Measurements from ENCODE around the gene NOC2L. TPM values are rescaled to one million over a fixed set of nuclear protein-coding genes. Genes with fewer than 3 reads are reported as not detected.

NOC2L gene
- polyA plus RNA-seq, 1 donor, result 49.2 TPM

GRCh38 chr1:927748-928147 lies 31.3 kb downstream of the NOC2L start:
- Histone ChIP-seq H3K4me3 (ENCODE audit: low read length) (no peak overlapping the region), H3K4me1 (ENCODE audit: control insufficient read depth, insufficient read depth, low read length) (peaks cover 10% of the 10 kb centered on the region), H3K27me3 (ENCODE audit: control insufficient read depth, insufficient read depth, low read length) (peaks cover 80% of the 10 kb centered on the region), H3K27ac (ENCODE audit: low read length) (no peak overlapping the region), H3K36me3 (ENCODE audit: control insufficient read depth, insufficient read depth, low read length) (no peaks in the 10 kb centered on the region), H3K9me3 (ENCODE audit: control insufficient read depth, low read depth, low read length) (peaks cover 6% of the 10 kb centered on the region)
- DNase-seq, result no peak
- no CpG with 5 or more reads among the region's 10 CpGs for WGBS (ENCODE audit: insufficient coverage, low lambda C conversion rate)

GRCh38 chr1:927234-927633 lies 31.8 kb downstream of the NOC2L start:
- no CpG with 5 or more reads among the region's 9 CpGs for WGBS (ENCODE audit: insufficient coverage, low lambda C conversion rate)
- Histone ChIP-seq H3K36me3 (ENCODE audit: control insufficient read depth, insufficient read depth, low read length) (no peaks in the 10 kb centered on the region), H3K9me3 (ENCODE audit: control insufficient read depth, low read depth, low read length) (peaks cover 6% of the 10 kb centered on the region), H3K4me3 (ENCODE audit: low read length) (no peak overlapping the region), H3K27ac (ENCODE audit: low read length) (no peak overlapping the region), H3K4me1 (ENCODE audit: control insufficient read depth, insufficient read depth, low read length) (peaks cover 10% of the 10 kb centered on the region), H3K27me3 (ENCODE audit: control insufficient read depth, insufficient read depth, low read length) (peaks cover 80% of the 10 kb centered on the region)
- DNase-seq, result no peak

GRCh38 chr1:925561-926421 lies 33.3 kb downstream of the NOC2L start:
- no CpG with 5 or more reads among the region's 65 CpGs for WGBS (ENCODE audit: insufficient coverage, low lambda C conversion rate)
- H3K4me3 ChIP-seq (ENCODE audit: low read length), result peak overlapping the region; percentile 31
- H3K27ac ChIP-seq (ENCODE audit: low read length), result no peak overlapping the region
- H3K27me3 ChIP-seq (ENCODE audit: control insufficient read depth, insufficient read depth, low read length), result peaks cover 75% of the 10 kb centered on the region
- peaks cover 17% of the 10 kb centered on the region for H3K4me1 ChIP-seq (ENCODE audit: control insufficient read depth, insufficient read depth, low read length)
- peaks cover 9% of the 10 kb centered on the region for H3K9me3 ChIP-seq (ENCODE audit: control insufficient read depth, low read depth, low read length)
- no peak for DNase-seq
- no peaks in the 10 kb centered on the region for H3K36me3 ChIP-seq (ENCODE audit: control insufficient read depth, insufficient read depth, low read length)

GRCh38 chr1:924656-925560 lies 34.1 kb downstream of the NOC2L start:
- H3K27me3 ChIP-seq (ENCODE audit: control insufficient read depth, insufficient read depth, low read length), result peaks cover 78% of the 10 kb centered on the region
- DNase-seq, result no peak
- peaks cover 22% of the 10 kb centered on the region for H3K4me1 ChIP-seq (ENCODE audit: control insufficient read depth, insufficient read depth, low read length)
- peaks cover 9% of the 10 kb centered on the region for H3K9me3 ChIP-seq (ENCODE audit: control insufficient read depth, low read depth, low read length)
- no peaks in the 10 kb centered on the region for H3K36me3 ChIP-seq (ENCODE audit: control insufficient read depth, insufficient read depth, low read length)
- WGBS (ENCODE audit: insufficient coverage, low lambda C conversion rate), result no CpG with 5 or more reads among the region's 120 CpGs
- no peak overlapping the region for H3K27ac ChIP-seq (ENCODE audit: low read length)
- H3K4me3 ChIP-seq (ENCODE audit: low read length), result peak overlapping the region; percentile 38

GRCh38 chr1:923991-924655 lies 34.9 kb downstream of the NOC2L start:
- Histone ChIP-seq H3K4me1 (ENCODE audit: control insufficient read depth, insufficient read depth, low read length) (peaks cover 22% of the 10 kb centered on the region), H3K9me3 (ENCODE audit: control insufficient read depth, low read depth, low read length) (peaks cover 17% of the 10 kb centered on the region), H3K36me3 (ENCODE audit: control insufficient read depth, insufficient read depth, low read length) (no peaks in the 10 kb centered on the region), H3K27me3 (ENCODE audit: control insufficient read depth, insufficient read depth, low read length) (peaks cover 81% of the 10 kb centered on the region), H3K27ac (ENCODE audit: low read length) (no peak overlapping the region), H3K4me3 (ENCODE audit: low read length) (no peak overlapping the region)
- no peak for DNase-seq
- no CpG with 5 or more reads among the region's 98 CpGs for WGBS (ENCODE audit: insufficient coverage, low lambda C conversion rate)

GRCh38 chr1:923131-923990 lies 35.7 kb downstream of the NOC2L start, which contains the start of gene SAMD11:
Gene SAMD11 (plus strand): TSS chr1:923923. CDS start chr1:924432, 509 bp downstream.
- H3K36me3 ChIP-seq (ENCODE audit: control insufficient read depth, insufficient read depth, low read length), result no peaks in the 10 kb centered on the region
- H3K4me1 ChIP-seq (ENCODE audit: control insufficient read depth, insufficient read depth, low read length), result peaks cover 22% of the 10 kb centered on the region
- H3K27ac ChIP-seq (ENCODE audit: low read length), result no peak within 1 kb of the TSS
- DNase-seq, result peak in 1 of 2 donors; percentile 87
- peaks cover 18% of the 10 kb centered on the region for H3K9me3 ChIP-seq (ENCODE audit: control insufficient read depth, low read depth, low read length)
- WGBS (ENCODE audit: insufficient coverage, low lambda C conversion rate), result no CpG with 5 or more reads among the region's 72 CpGs
- H3K27me3 ChIP-seq (ENCODE audit: control insufficient read depth, insufficient read depth, low read length), result peaks cover 78% of the 10 kb centered on the region
- H3K4me3 ChIP-seq (ENCODE audit: low read length), result peak within 1 kb of the TSS; percentile 38

- peaks cover 80% of the 10 kb centered on the region for H3K27me3 ChIP-seq (ENCODE audit: control insufficient read depth, insufficient read depth, low read length)
- H3K4me3 ChIP-seq (ENCODE audit: low read length), result no peak overlapping the region
- no peaks in the 10 kb centered on the region for H3K36me3 ChIP-seq (ENCODE audit: control insufficient read depth, insufficient read depth, low read length)
- WGBS (ENCODE audit: insufficient coverage, low lambda C conversion rate), result 74% methylated on average over 7 of the region's 38 CpGs
- H3K9me3 ChIP-seq (ENCODE audit: control insufficient read depth, low read depth, low read length), result peaks cover 18% of the 10 kb centered on the region
- peaks cover 34% of the 10 kb centered on the region for H3K4me1 ChIP-seq (ENCODE audit: control insufficient read depth, insufficient read depth, low read length)
- H3K27ac ChIP-seq (ENCODE audit: low read length), result no peak overlapping the region
- peak; percentile 62 to 82 for DNase-seq
Measured at GRCh38 chr1:921011-921837, 37.8 kb downstream of the NOC2L start.

- DNase-seq, result no peak
- no peaks in the 10 kb centered on the region for H3K36me3 ChIP-seq (ENCODE audit: control insufficient read depth, insufficient read depth, low read length)
- peaks cover 14% of the 10 kb centered on the region for H3K9me3 ChIP-seq (ENCODE audit: control insufficient read depth, low read depth, low read length)
- WGBS (ENCODE audit: insufficient coverage, low lambda C conversion rate), result no CpG with 5 or more reads among the region's 13 CpGs
- H3K4me1 ChIP-seq (ENCODE audit: control insufficient read depth, insufficient read depth, low read length), result peaks cover 39% of the 10 kb centered on the region
- H3K4me3 ChIP-seq (ENCODE audit: low read length), result no peak overlapping the region
- no peak overlapping the region for H3K27ac ChIP-seq (ENCODE audit: low read length)
- H3K27me3 ChIP-seq (ENCODE audit: control insufficient read depth, insufficient read depth, low read length), result peaks cover 80% of the 10 kb centered on the region
Measured at GRCh38 chr1:920521-920920, 38.5 kb downstream of the NOC2L start.

- no peak overlapping the region for H3K4me3 ChIP-seq (ENCODE audit: low read length)
- H3K4me1 ChIP-seq (ENCODE audit: control insufficient read depth, insufficient read depth, low read length), result peaks cover 40% of the 10 kb centered on the region
- H3K9me3 ChIP-seq (ENCODE audit: control insufficient read depth, low read depth, low read length), result peaks cover 14% of the 10 kb centered on the region
- no peak overlapping the region for H3K27ac ChIP-seq (ENCODE audit: low read length)
- H3K36me3 ChIP-seq (ENCODE audit: control insufficient read depth, insufficient read depth, low read length), result no peaks in the 10 kb centered on the region
- no peak for DNase-seq
- H3K27me3 ChIP-seq (ENCODE audit: control insufficient read depth, insufficient read depth, low read length), result peaks cover 79% of the 10 kb centered on the region
- no CpG with 5 or more reads among the region's 23 CpGs for WGBS (ENCODE audit: insufficient coverage, low lambda C conversion rate)
Measured at GRCh38 chr1:920010-920409, 39.0 kb downstream of the NOC2L start.

Data from large intestine (tissue), 3 donors.